HepG2 (cell line): ENCODE results near the gene RAD9A. TPM values are rescaled to one million over a fixed set of nuclear protein-coding genes. Genes with fewer than 3 reads are reported as not detected.
A peak's percentile ranks its signal among the peaks of the same experiment; 100 is the strongest.

Experiments
- CAMTA2 ChIP-seq: sonication (generic); formaldehyde crosslinking; IDR thresholded peaks from 2 replicates; pipeline ENCODE4 v1.4.0; 2020; ENCODE audit warnings: mild to moderate bottlenecking, missing genetic modification reagents, borderline replicate concordance
- EEA1 ChIP-seq: sonication (generic); formaldehyde crosslinking; IDR thresholded peaks from 2 replicates; pipeline ENCODE4 v1.5.1; 2020; ENCODE audit warnings: mild to moderate bottlenecking, missing genetic modification reagents, borderline replicate concordance
- ETV5 ChIP-seq: IDR thresholded peaks from 2 replicates; pipeline ENCODE4 v1.6.1; 2018; ENCODE audit warnings: missing biosample characterization, missing genetic modification reagents, inconsistent platforms, borderline replicate concordance
- GATAD2A ChIP-seq: IDR thresholded peaks from 2 replicates; pipeline ENCODE4 v1.6.1; 2016
- GZF1 ChIP-seq: sonication (generic); formaldehyde crosslinking; IDR thresholded peaks from 2 replicates; pipeline ENCODE4 v1.5.1; 2020; ENCODE audit warnings: mild to moderate bottlenecking, missing genetic modification reagents
- HNRNPLL ChIP-seq: fragments of 200-400 bp; formaldehyde crosslinking; IDR thresholded peaks from 2 replicates; pipeline ENCODE4 v1.6.1; 2017; ENCODE audit warnings: mild to moderate bottlenecking, low read depth, low read length; ENCODE audit not compliant: poor library complexity, severe bottlenecking
- MTA1 ChIP-seq: sonication (generic); formaldehyde crosslinking; IDR thresholded peaks from 2 replicates; pipeline ENCODE4 v1.4.0; 2020; ENCODE audit warnings: missing genetic modification reagents, mild to moderate bottlenecking, borderline replicate concordance
- PHF20 ChIP-seq: sonication (generic); formaldehyde crosslinking; IDR thresholded peaks from 2 replicates; pipeline ENCODE4 v1.5.0; 2020; ENCODE audit warnings: mild to moderate bottlenecking, missing genetic modification reagents
- RCOR2 ChIP-seq: IDR thresholded peaks from 2 replicates; pipeline ENCODE4 v1.6.1; 2016; ENCODE audit warnings: missing biosample characterization, missing genetic modification reagents
- SOX6 ChIP-seq, 2 experiments: fragments of 450-650 bp in 1 of 2; sonication (generic) in 1 of 2; formaldehyde crosslinking in 1 of 2; IDR thresholded peaks; 2 replicates each; pipeline versions ENCODE4 v1.4.0 to v1.6.1; 2017 to 2020; ENCODE audit warnings: antibody characterized with exemption in 1 of 2, mild to moderate bottlenecking in 1 of 2, missing genetic modification reagents in 1 of 2
- ZNF652 ChIP-seq: IDR thresholded peaks from 2 replicates; pipeline ENCODE4 v1.6.1; 2016; ENCODE audit warnings: low read depth, borderline replicate concordance
- ZNF713 ChIP-seq: sonication (generic); formaldehyde crosslinking; IDR thresholded peaks from 2 replicates; pipeline ENCODE4 v1.4.0; 2020; ENCODE audit warnings: mild to moderate bottlenecking, missing genetic modification reagents
- ZNF788 ChIP-seq: sonication (generic); formaldehyde crosslinking; IDR thresholded peaks from 2 replicates; pipeline ENCODE4 v1.5.0; 2020; ENCODE audit warnings: mild to moderate bottlenecking, missing genetic modification reagents, borderline replicate concordance
- polyA plus RNA-seq, 8 experiments: library from polyadenylated mRNA; depleted of rRNA in 3 of 8; stranded (reverse) in 7 of 8; unstranded in 1 of 8; fragments of >200 nt; fragmentation: Illumina TruSeq in 4 of 8; extraction: Trizol in 4 of 8; gene quantifications; 2 replicates each; pipeline versions ENCODE4 v1.2.1 to v1.2.3, GENCODE V29; 2011 to 2016; ENCODE audit warnings: low read depth in 4 of 8, missing spikeins in 1 of 8, mixed read lengths in 1 of 8; ENCODE audit not compliant: insufficient read depth in 1 of 8
- total RNA-seq, 5 experiments: library from RNA; depleted of rRNA; stranded (reverse); fragments of >200 nt; fragmentation: Illumina TruSeq; extraction: Trizol; gene quantifications; 2 replicates each; pipeline ENCODE4 v1.2.3, GENCODE V29; 2016; ENCODE audit warnings: low read depth in 1 of 5
- TF ChIP-seq, protein P1 (sequence below): sonication (generic); formaldehyde crosslinking; IDR thresholded peaks from 2 replicates; pipeline ENCODE4 v1.4.0; 2020; ENCODE audit warnings: missing genetic modification reagents, borderline replicate concordance
- TF ChIP-seq, protein P2 (sequence below): sonication (generic); formaldehyde crosslinking; IDR thresholded peaks from 2 replicates; pipeline ENCODE4 v1.8.0; 2022; ENCODE audit warnings: missing genetic modification reagents, mild to moderate bottlenecking, moderate library complexity, borderline replicate concordance
- TF ChIP-seq, protein P3 (sequence below): sonication (generic); formaldehyde crosslinking; IDR thresholded peaks from 2 replicates; pipeline ENCODE4 v1.4.0; 2020; ENCODE audit warnings: missing genetic modification reagents, borderline replicate concordance
- TF ChIP-seq, protein P4 (sequence below): sonication (generic); formaldehyde crosslinking; IDR thresholded peaks from 2 replicates; pipeline ENCODE4 v1.4.0; 2020; ENCODE audit warnings: missing genetic modification reagents, borderline replicate concordance

Gene RAD9A
- total and polyA plus RNA-seq, 2 of the 13 experiments (the other 11 are each of a cell fraction or from before 2014, with no cell fraction given) = 10.1 to 15.7 TPM

DNA sequence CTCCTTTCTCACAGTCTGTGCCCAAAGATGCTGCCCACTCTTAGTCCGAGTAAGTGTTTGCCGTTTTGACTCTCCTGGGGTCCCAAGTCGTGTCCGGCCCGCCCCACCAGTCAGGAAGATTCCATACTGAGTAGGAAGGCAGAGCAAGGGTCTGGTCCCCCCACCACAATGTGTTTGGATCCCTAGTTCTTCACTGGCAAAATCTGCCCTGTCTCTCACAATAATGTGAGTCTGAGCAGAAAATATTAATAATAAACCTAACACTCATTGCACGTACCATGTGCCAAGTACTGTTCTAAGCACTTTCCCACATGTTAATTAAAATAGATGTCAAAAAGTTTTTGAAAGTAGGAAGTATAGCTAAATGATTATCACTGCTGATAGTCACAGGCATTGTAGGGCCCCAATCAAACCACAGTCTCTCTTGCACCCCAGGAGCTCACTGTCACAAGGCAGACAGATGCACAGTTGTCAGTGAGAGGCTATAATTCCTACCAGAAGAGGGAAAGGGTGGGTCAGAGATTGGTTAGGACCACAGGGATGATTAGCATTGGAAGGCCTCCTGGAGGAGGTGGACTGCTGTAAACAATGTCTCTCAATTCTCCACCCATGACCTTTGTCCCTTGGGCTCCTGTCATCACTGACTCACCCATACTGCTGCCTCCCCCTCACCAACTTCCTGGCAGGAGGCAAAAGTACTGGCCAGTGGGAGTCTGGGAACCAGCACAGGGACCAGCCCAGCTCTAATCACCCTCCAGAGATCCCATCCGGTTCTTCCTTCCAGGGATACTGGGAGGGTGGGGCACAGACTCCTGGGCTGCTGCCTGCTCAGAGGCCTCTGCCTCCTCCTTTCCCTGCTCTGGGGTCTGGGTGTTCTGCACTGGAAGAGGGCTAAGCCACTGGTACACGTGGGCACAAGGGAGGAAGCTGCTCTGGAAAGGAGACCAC, 37.4 kb upstream of the RAD9A start (continued):
- TF ChIP-seq CAMTA2 (CRISPR knock-in tag) (no peak), RCOR2 (CRISPR knock-in tag) (no peak), SOX6 (IDR thresholded peaks at IDR 0.05) (no peak), SOX6 (CRISPR knock-in tag; IDR thresholded peaks at IDR 0.05) (peak; percentile 85), ZNF788 (CRISPR knock-in tag) (peak; percentile 75; the same call in 1 of the 2 replicates), GATAD2A (CRISPR knock-in tag) (peak; percentile 85), GZF1 (CRISPR knock-in tag) (no peak), ZNF652 (CRISPR knock-in tag) (peak; percentile 55; the same call in 1 of the 2 replicates), MTA1 (0 out of 2 replicates have a peak, but pooled peaks have one; percentile 43), ETV5 (CRISPR knock-in tag) (peak; percentile 93), EEA1 (CRISPR knock-in tag) (0 out of 2 replicates have a peak, but pooled peaks have one; percentile 48), PHF20 (CRISPR knock-in tag) (peak; percentile 49; the same call in 1 of the 2 replicates), HNRNPLL (no peak), ZNF713 (no peak)
- TF ChIP-seq, protein P1, sequence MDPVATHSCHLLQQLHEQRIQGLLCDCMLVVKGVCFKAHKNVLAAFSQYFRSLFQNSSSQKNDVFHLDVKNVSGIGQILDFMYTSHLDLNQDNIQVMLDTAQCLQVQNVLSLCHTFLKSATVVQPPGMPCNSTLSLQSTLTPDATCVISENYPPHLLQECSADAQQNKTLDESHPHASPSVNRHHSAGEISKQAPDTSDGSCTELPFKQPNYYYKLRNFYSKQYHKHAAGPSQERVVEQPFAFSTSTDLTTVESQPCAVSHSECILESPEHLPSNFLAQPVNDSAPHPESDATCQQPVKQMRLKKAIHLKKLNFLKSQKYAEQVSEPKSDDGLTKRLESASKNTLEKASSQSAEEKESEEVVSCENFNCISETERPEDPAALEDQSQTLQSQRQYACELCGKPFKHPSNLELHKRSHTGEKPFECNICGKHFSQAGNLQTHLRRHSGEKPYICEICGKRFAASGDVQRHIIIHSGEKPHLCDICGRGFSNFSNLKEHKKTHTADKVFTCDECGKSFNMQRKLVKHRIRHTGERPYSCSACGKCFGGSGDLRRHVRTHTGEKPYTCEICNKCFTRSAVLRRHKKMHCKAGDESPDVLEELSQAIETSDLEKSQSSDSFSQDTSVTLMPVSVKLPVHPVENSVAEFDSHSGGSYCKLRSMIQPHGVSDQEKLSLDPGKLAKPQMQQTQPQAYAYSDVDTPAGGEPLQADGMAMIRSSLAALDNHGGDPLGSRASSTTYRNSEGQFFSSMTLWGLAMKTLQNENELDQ = no peak
- TF ChIP-seq, protein P2, sequence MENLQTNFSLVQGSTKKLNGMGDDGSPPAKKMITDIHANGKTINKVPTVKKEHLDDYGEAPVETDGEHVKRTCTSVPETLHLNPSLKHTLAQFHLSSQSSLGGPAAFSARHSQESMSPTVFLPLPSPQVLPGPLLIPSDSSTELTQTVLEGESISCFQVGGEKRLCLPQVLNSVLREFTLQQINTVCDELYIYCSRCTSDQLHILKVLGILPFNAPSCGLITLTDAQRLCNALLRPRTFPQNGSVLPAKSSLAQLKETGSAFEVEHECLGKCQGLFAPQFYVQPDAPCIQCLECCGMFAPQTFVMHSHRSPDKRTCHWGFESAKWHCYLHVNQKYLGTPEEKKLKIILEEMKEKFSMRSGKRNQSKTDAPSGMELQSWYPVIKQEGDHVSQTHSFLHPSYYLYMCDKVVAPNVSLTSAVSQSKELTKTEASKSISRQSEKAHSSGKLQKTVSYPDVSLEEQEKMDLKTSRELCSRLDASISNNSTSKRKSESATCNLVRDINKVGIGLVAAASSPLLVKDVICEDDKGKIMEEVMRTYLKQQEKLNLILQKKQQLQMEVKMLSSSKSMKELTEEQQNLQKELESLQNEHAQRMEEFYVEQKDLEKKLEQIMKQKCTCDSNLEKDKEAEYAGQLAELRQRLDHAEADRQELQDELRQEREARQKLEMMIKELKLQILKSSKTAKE (CRISPR knock-in tag) = 0 out of 2 replicates have a peak, but pooled peaks have one; percentile 15
- TF ChIP-seq, protein P3, sequence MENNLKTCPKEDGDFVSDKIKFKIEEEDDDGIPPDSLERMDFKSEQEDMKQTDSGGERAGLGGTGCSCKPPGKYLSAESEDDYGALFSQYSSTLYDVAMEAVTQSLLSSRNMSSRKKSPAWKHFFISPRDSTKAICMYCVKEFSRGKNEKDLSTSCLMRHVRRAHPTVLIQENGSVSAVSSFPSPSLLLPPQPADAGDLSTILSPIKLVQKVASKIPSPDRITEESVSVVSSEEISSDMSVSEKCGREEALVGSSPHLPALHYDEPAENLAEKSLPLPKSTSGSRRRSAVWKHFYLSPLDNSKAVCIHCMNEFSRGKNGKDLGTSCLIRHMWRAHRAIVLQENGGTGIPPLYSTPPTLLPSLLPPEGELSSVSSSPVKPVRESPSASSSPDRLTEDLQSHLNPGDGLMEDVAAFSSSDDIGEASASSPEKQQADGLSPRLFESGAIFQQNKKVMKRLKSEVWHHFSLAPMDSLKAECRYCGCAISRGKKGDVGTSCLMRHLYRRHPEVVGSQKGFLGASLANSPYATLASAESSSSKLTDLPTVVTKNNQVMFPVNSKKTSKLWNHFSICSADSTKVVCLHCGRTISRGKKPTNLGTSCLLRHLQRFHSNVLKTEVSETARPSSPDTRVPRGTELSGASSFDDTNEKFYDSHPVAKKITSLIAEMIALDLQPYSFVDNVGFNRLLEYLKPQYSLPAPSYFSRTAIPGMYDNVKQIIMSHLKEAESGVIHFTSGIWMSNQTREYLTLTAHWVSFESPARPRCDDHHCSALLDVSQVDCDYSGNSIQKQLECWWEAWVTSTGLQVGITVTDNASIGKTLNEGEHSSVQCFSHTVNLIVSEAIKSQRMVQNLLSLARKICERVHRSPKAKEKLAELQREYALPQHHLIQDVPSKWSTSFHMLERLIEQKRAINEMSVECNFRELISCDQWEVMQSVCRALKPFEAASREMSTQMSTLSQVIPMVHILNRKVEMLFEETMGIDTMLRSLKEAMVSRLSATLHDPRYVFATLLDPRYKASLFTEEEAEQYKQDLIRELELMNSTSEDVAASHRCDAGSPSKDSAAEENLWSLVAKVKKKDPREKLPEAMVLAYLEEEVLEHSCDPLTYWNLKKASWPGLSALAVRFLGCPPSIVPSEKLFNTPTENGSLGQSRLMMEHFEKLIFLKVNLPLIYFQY (CRISPR knock-in tag) = peak; percentile 59; the same call in 1 of the 2 replicates
- TF ChIP-seq, protein P4, sequence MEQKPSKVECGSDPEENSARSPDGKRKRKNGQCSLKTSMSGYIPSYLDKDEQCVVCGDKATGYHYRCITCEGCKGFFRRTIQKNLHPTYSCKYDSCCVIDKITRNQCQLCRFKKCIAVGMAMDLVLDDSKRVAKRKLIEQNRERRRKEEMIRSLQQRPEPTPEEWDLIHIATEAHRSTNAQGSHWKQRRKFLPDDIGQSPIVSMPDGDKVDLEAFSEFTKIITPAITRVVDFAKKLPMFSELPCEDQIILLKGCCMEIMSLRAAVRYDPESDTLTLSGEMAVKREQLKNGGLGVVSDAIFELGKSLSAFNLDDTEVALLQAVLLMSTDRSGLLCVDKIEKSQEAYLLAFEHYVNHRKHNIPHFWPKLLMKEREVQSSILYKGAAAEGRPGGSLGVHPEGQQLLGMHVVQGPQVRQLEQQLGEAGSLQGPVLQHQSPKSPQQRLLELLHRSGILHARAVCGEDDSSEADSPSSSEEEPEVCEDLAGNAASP (CRISPR knock-in tag) = no peak
